Erythroblast (primary cell): ENCODE data around the gene STOML1.

ENCODE experiments used
- GATA1 ChIP-seq: IDR thresholded peaks from 2 replicates; pipeline ENCODE4 v1.6.1; 2011; ENCODE audit warnings: low read depth, mild to moderate bottlenecking, control low read depth, low read length, moderate library complexity
- POLR2A ChIP-seq: IDR thresholded peaks from 2 replicates; pipeline ENCODE4 v1.6.1; 2011; ENCODE audit warnings: mild to moderate bottlenecking, low read length

GRCh38 chr15:73986055-73986775 lies 5.9 kb downstream of the STOML1 start:
- no peak for TF ChIP-seq POLR2A
- no peak for TF ChIP-seq GATA1
